B cell (primary cell): ENCODE data around the gene CD4. TPM values are rescaled to one million over a fixed set of nuclear protein-coding genes. Genes with fewer than 3 reads are reported as not detected.

ENCODE experiments used
- ATAC-seq: fragments of 200-7000 bp; cut with Tn5 transposase; one replicate; pipeline ENCODE4 v1.10.0; 2021; ENCODE audit warnings: low read depth, mild to moderate bottlenecking, moderate number of reproducible peaks, moderate library complexity
- CTCF ChIA-PET: fragments of 350-600 bp; sonication (Branson Sonifier 250); formaldehyde crosslinking; loops from one replicate; lab custom pipeline; 2021; ENCODE audit warnings: antibody characterized with exemption, inconsistent platforms; lab: Charles Lee
- POLR2A ChIA-PET: fragments of 350-600 bp; sonication (Branson Sonifier 250); formaldehyde crosslinking; loops from one replicate; lab custom pipeline; 2021; ENCODE audit warnings: antibody characterized with exemption; lab: Charles Lee
- DNase-seq: peaks from one replicate; pipeline ENCODE4 v3.0.0; 2013
- H2AFZ ChIP-seq: 2 replicates; pipeline ENCODE4 v1.6.1; 2012; ENCODE audit warnings: mild to moderate bottlenecking, low read depth, low read length; ENCODE audit not compliant: insufficient read depth, poor library complexity, severe bottlenecking
- H3K27ac ChIP-seq, 2 donors: 1 replicate in 1 of 2; 2 replicates in 1 of 2; pipeline ENCODE4 v1.5.1; 2012 to 2013; ENCODE audit warnings: low read length in 2 of 2, mild to moderate bottlenecking in 2 of 2, moderate library complexity in 1 of 2
- H3K27me3 ChIP-seq, 4 experiments: fragments of 200-600 bp in 1 of 4; sonication (generic) in 1 of 4; replicated peaks in 1 of 4; 1 replicate in 2 of 4; 2 replicates in 2 of 4; pipeline versions ENCODE4 v1.6.1 to v1.7.0; 2013 to 2016; ENCODE audit warnings: low read length in 3 of 4, mild to moderate bottlenecking in 2 of 4, mixed read lengths in 1 of 4, moderate library complexity in 1 of 4; ENCODE audit not compliant: insufficient read depth in 4 of 4, control insufficient read depth in 3 of 4; ENCODE audit errors: control extremely low read depth in 1 of 4
- H3K36me3 ChIP-seq, 2 experiments: replicated peaks in 1 of 2; 1 replicate in 1 of 2; 2 replicates in 1 of 2; pipeline versions ENCODE4 v1.6.1 to v1.7.1; 2013; ENCODE audit warnings: low read length in 1 of 2; ENCODE audit not compliant: insufficient read depth in 2 of 2, control insufficient read depth in 1 of 2; ENCODE audit errors: control extremely low read depth in 1 of 2, extremely low read depth in 1 of 2
- H3K4me1 ChIP-seq, 2 donors: fragments of 200-600 bp in 1 of 2; sonication (generic) in 1 of 2; 1 replicate in 1 of 2; 2 replicates in 1 of 2; pipeline versions ENCODE4 v1.5.1 to v1.6.1; 2013 to 2017; ENCODE audit warnings: low read length in 2 of 2; ENCODE audit not compliant: control insufficient read depth in 2 of 2, insufficient read depth in 2 of 2
- H3K4me2 ChIP-seq: replicated peaks from 2 replicates; pipeline ENCODE3; 2012; ENCODE audit warnings: mild to moderate bottlenecking, low read depth, low read length; ENCODE audit not compliant: poor library complexity, severe bottlenecking
- H3K4me3 ChIP-seq, 5 experiments: fragments of 200-600 bp in 1 of 5; sonication (generic) in 1 of 5; 1 replicate in 3 of 5; 2 replicates in 2 of 5; pipeline versions ENCODE4 v1.5.1 to v1.7.0; 2011 to 2016; ENCODE audit warnings: low read length in 4 of 5, mild to moderate bottlenecking in 4 of 5, low read depth in 2 of 5, control low read depth in 1 of 5, moderate library complexity in 1 of 5; ENCODE audit not compliant: insufficient read depth in 1 of 5; ENCODE audit errors: control extremely low read depth in 1 of 5, extremely low read depth in 1 of 5
- H3K79me2 ChIP-seq: fragments of 200-600 bp; sonication (generic); one replicate; pipeline ENCODE4 v1.6.0; 2016; ENCODE audit warnings: low read length; ENCODE audit not compliant: control insufficient read depth, insufficient read depth
- H3K9ac ChIP-seq: fragments of 200-600 bp; sonication (generic); 2 replicates; pipeline ENCODE4 v1.6.1; 2017; ENCODE audit warnings: mild to moderate bottlenecking, low read length, moderate library complexity
- H3K9me3 ChIP-seq, 3 donors: one replicate each; pipeline versions ENCODE4 v1.6.1 to v1.7.1; 2013; ENCODE audit warnings: low read length in 2 of 3; ENCODE audit not compliant: control insufficient read depth in 2 of 3, insufficient read depth in 1 of 3; ENCODE audit errors: control extremely low read depth in 1 of 3
- H4K20me1 ChIP-seq: 2 replicates; pipeline ENCODE4 v1.6.0; 2012; ENCODE audit warnings: mild to moderate bottlenecking, low read length; ENCODE audit not compliant: insufficient read depth, control insufficient read depth, poor library complexity, severe bottlenecking
- H3K27ac Mint-ChIP-seq: one replicate; pipeline ENCODE4 v1.8.0; 2021; ENCODE audit warnings: mixed read lengths
- H3K27me3 Mint-ChIP-seq: one replicate; pipeline ENCODE4 v1.8.0; 2021; ENCODE audit warnings: mixed read lengths
- H3K4me1 Mint-ChIP-seq: one replicate; pipeline ENCODE4 v1.8.0; 2021; ENCODE audit warnings: mixed read lengths
- H3K4me3 Mint-ChIP-seq: one replicate; pipeline ENCODE4 v1.8.0; 2021; ENCODE audit warnings: mixed read lengths
- H3K9me3 Mint-ChIP-seq: one replicate; pipeline ENCODE4 v1.8.0; 2022; ENCODE audit warnings: mixed read lengths; ENCODE audit not compliant: insufficient read depth
- CTCF ChIP-seq: fragments of 200-600 bp; IDR thresholded peaks from one replicate; pipeline ENCODE4 v1.8.0; 2022; ENCODE audit warnings: antibody characterized with exemption, mild to moderate bottlenecking
- EZH2 ChIP-seq: IDR thresholded peaks from 2 replicates; pipeline ENCODE4 v1.6.1; 2012; ENCODE audit warnings: borderline replicate concordance, low read depth, mild to moderate bottlenecking, moderate library complexity, low read length; ENCODE audit not compliant: insufficient read depth, poor library complexity, severe bottlenecking
- WGBS: methylation state at CpG from one replicate; pipeline ENCODE4 v1.1.5; 2013; ENCODE audit warnings: missing lambda C conversion rate; ENCODE audit not compliant: insufficient coverage; 5-methylcytosine and 5-hydroxymethylcytosine counted together
- intact Hi-C: fragments of 100-400 bp; cut with micrococcal nuclease; formaldehyde crosslinking; loops from one replicate; pipeline ENCODE4 v1.10.0; 2022
- polyA plus RNA-seq: library from polyadenylated mRNA; depleted of rRNA; stranded (reverse); fragments of >200 nt; gene quantifications from 2 replicates; pipeline ENCODE4 v1.2.3, GENCODE V29; 2012
- total RNA-seq, 2 donors: library from RNA; stranded (reverse); fragments of 120-200 nt in 1 of 2; gene quantifications; 1 replicate in 1 of 2; 2 replicates in 1 of 2; pipeline versions ENCODE4 v1.2.3 to v1.2.4, GENCODE V29; 2013 to 2022

CD4 gene
- total and polyA plus RNA-seq, 2 donors (not counting 1 experiment from before 2014, with no cell fraction given) = 0.49 to 2.2 TPM

DNA sequence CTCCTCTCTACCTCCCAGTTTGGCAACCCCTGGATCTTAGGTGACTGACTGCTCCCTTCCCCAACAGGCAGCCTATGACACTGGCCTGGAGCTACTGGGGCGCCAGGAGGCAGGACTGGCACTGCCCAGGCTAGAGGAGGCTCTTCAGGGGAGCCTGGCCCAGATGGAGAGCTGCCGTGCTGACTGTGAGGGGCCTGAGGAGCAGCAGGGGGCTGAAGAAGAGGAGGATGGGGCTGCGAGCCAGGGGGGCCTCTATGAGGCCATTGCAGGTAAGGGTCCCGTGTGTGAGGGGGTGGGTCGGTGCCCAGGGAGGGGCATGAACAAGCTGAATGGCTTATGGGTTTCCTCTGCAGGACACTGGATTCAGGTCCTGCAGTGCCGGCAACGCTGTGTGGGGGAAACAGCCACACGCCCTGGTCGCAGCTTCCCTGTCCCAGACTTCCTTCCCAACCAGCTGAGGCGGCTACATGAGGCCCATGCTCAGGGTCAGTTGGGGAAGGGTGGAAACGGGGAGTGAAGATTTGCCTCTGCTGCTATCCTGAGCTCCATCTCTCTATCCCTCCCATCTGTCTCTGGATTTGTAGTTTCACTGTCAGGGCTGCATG lies 41.1 kb downstream of the CD4 start:
- ATAC-seq = no peak
- Mint-ChIP-seq H3K9me3 (no peaks in the 10 kb centered on the region), H3K4me3 (peak overlapping the region; percentile 59), H3K4me1 (peaks cover 20% of the 10 kb centered on the region), H3K27me3 (peaks cover 63% of the 10 kb centered on the region), H3K27ac (no peak overlapping the region)
- intact Hi-C loops = no loop called here
- H3K79me2 ChIP-seq = no peaks in the 10 kb centered on the region
- ChIA-PET POLR2A (interaction anchor here (1.3 to 1.5 kb wide), 2 partner anchors 43 to 77 kb away, joined by 3 to 4 read pairs; partner anchors contain the start of genes MLF2 and SPSB2), CTCF (interaction anchor here (1.1 to 1.8 kb wide), 3 partner anchors 22 to 52 kb away, joined by 4 to 5 read pairs (median 5); partner anchors contain the start of genes SPSB2 and USP5)
- H2AFZ ChIP-seq = no peak overlapping the region
- H3K4me3 ChIP-seq = no peak overlapping the region
- TF ChIP-seq EZH2 (no peak), CTCF (no peak)
- no peak overlapping the region for H3K4me2 ChIP-seq
- peaks cover 0 to 57% (median 28%) of the 10 kb centered on the region in 4 experiments for H3K27me3 ChIP-seq
- H3K9me3 ChIP-seq = peaks cover 0 to 11% (median 0%) of the 10 kb centered on the region in 3 donors
- H3K4me1 ChIP-seq = peaks cover 21 to 27% of the 10 kb centered on the region in 2 donors
- no peak overlapping the region for H3K9ac ChIP-seq
- H4K20me1 ChIP-seq = peaks cover 11% of the 10 kb centered on the region
- 93% methylated on average over 9 of the region's 11 CpGs for WGBS
- no peak for DNase-seq
- H3K36me3 ChIP-seq = no peaks in the 10 kb centered on the region
- H3K27ac ChIP-seq = no peak overlapping the region

GRCh38 chr12:6830999-6831398 lies 41.7 kb downstream of the CD4 start:
- DNase-seq (no peak), ATAC-seq (no peak)
- Histone ChIP-seq H3K4me1 (peaks cover 20 to 28% of the 10 kb centered on the region in 2 donors), H3K4me3 (no peak overlapping the region), H3K27ac (no peak overlapping the region), H3K79me2 (no peaks in the 10 kb centered on the region), H2AFZ (no peak overlapping the region), H3K4me2 (no peak overlapping the region), H3K9me3 (peaks cover 0 to 7% (median 0%) of the 10 kb centered on the region in 3 donors), H3K27me3 (peaks cover 0 to 51% (median 23%) of the 10 kb centered on the region in 4 experiments), H3K36me3 (no peaks in the 10 kb centered on the region), H3K9ac (no peak overlapping the region), H4K20me1 (peaks cover 11% of the 10 kb centered on the region)
- peak overlapping the region; percentile 45 for H3K4me3 Mint-ChIP-seq
- TF ChIP-seq CTCF = no peak
- TF ChIP-seq EZH2 = no peak
- H3K27ac Mint-ChIP-seq = no peak overlapping the region
- H3K9me3 Mint-ChIP-seq = no peaks in the 10 kb centered on the region
- intact Hi-C loops = no loop called here
- POLR2A ChIA-PET = no interaction called here
- WGBS = 98% methylated on average over 5 of the region's 6 CpGs
- H3K4me1 Mint-ChIP-seq = peaks cover 17% of the 10 kb centered on the region
- CTCF ChIA-PET = interaction anchor here (0.7 to 1.4 kb wide), 4 partner anchors 21 to 247 kb away, joined by 3 to 5 read pairs (median 4); partner anchors contain the start of genes SPSB2 and USP5
- H3K27me3 Mint-ChIP-seq = peaks cover 57% of the 10 kb centered on the region
